Stimulated activated CD8-positive, alpha-beta memory T cell treated with anti-CD3 and anti-CD28 coated beads, Interleukin-15, amount 100 ng/mL, for 24 hours (primary cell): Measurements from ENCODE around the gene QPRT.
"Not testable (repeated sequence)": the region's sequence is repeated elsewhere in the genome, so short reads cannot be mapped to it uniquely, and the experiment has no call there.

Experiments used
- DNase-seq: peaks from one replicate; pipeline ENCODE4 v3.0.0-alpha.2; 2020; ENCODE audit warnings: low read depth

Gene QPRT

DNA sequence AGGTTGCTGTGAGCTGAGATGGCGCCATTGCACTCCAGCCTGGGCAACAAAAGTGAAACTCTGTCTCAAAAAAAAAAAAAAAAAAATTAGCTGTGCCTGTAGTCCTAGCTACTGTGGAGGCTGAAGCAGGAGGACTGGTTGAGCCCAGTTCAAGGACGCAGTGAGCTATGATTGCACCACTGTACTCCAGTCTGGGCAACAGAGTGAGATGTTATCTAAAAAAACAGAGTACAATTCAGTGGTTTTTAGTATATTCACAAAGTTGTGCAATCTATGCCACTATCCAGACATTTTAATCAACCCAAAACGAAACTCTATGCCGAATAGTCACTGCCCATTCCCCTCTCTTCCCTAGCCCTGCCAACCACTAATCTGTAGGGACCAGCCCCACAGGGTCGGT is 41.7 kb downstream of the QPRT start:
- no peak for DNase-seq

DNA sequence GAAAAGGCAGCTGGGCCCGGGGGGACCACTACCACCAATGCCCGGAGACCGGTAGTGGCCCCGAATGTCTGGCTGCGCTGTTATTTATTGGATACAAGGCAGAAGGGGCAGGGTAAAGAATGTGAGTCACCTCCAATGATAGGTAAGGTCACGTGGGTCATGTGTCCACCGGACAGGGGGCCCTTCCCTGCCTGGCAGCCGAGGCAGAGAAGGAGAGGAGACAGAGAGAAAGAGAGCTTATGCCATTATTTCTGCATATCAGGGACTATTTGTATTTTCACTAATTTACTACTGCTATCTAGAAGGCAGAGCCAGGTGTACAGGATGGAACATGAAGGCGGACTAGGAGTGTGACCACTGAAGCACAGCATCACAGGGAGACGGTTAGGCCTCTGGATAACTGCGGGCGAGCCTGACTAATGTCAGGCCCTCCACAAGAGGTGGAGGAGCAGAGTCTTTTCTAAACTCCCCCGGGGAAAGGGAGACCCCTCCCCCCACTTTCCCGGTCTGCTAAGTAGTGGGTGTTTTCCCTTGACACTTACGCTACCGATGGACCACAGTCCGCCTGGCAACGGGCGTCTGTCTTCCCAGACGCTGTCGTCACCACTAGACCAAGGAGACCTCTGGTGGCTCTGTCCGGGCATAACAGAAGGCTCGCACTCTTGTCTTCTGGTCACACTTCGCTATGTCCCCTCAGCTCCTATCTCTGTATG is 42.3 kb downstream of the QPRT start:
- not testable (repeated sequence) for DNase-seq

DNA sequence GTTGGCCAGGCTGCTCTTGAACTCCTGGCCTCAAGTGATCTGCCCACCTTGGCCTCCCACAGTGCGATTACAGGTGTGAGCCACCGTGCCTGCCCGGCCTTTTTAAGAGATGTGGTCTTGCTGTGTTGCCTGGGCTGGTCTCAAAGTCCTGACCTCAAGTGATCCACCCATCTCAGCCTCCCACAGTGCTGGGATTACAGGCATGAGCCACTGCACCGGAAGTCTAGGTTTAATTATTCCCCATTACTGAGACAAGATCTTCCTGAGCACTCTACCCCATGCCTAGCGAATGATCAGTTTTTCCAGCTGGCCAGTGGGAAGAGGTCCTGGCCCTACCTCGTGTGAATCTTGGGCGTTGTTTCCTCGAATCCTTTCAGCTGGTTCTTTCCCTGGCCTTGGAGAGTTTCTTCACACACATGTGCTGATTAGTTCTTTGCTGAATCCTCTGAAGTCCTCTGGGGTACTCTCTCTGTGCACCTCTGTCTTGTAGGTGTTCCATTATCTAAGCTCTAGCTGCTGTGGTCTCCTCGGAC is 47.9 kb downstream of the QPRT start:
- no peak for DNase-seq

DNA sequence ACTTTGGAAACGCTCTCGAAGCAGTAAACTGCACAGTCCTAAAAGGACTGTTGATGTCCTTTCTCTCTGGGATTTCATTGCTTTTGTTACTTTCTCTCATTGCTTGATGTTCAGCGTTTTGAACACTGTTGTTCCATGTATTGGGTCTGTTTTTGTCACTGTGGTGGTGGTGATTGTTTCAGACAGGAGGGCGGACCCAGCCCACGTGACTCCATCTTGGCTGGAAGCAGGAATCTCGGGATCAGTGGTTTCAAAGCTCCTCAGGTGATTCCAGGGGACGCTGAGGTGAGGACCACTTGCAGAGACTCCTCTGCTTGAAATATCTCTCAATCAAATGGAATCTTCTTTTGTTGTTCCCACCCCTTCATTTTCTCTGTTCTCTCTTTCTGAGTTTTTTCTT is 48.5 kb downstream of the QPRT start:
- DNase-seq, result no peak

DNA sequence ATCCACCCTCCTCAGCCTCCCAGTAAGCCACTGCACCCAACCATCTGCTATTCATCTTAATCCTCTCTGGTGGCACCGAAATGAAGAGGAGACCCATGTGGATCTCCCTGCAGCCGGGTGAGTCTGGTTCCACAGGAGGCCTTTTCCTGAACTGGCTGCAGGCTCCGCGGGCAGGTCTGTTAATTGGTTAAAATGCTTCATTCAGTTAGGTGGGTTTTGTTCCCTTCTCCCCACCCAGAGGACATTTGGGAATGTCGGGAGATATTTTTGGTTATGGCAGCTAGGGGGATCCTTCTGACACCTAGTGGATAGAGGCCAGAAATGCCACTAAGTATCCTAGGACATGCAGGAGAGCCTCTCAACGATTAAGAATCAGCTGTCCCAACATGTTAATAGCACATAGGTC is 50.1 kb downstream of the QPRT start:
- no peak for DNase-seq

DNA sequence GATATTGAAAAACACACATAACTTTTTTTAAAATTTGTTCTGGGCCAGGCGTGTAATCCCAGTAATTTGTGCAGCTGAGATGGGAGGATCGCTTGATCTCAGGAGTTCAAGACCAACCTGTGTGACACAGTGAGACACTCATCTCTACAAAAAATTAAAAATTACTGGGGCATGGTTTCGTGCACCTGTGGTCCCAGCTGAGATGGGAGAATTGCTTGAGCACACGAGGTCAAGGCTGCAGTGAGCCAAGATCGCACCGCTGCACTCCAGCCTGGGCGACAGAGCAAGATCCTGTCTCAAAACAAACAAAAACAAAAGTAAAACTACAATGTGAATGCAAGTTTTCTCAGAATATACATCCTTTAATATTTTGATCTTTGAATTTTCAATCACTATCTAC is 51.7 kb downstream of the QPRT start:
- no peak for DNase-seq

DNA sequence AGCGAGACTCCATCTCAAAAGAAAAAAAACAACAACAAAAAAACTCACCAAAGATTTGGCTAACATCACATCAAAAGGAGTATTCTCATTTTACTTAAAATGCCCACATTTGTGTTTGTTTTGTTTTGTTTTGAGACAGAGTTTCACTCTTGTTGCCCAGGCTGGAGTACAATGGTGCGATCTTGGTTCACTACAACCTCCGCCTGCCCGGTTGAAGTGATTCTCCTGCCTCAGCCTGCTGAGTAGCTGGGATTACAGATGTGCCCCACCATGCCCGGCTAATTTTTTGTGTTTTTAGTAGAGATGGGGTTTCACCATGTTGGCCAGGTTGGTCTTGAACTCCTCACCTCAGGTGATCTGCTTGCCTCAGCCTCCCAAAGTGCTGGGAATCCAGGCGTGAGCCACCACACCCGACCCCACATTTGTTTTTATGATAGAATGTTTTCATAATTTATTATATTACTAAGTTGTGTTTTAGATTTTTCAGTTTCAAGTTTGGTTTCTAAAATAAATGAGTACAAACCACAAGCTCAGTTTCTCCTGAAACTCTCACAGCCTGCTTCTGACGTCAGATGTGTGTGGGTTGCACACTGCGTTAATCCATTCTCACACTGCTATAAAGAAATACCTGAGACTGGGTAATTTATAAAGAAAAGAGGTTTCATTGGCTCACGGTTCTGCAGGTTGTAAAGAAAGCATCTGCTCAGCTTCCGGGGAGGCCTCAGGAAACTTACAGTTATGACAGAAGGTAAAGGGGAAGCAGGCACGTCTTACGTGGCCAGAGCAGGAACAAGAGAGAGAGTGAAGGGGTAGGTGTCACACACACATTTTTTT is 53.0 kb downstream of the QPRT start:
- not testable (repeated sequence) for DNase-seq

DNA sequence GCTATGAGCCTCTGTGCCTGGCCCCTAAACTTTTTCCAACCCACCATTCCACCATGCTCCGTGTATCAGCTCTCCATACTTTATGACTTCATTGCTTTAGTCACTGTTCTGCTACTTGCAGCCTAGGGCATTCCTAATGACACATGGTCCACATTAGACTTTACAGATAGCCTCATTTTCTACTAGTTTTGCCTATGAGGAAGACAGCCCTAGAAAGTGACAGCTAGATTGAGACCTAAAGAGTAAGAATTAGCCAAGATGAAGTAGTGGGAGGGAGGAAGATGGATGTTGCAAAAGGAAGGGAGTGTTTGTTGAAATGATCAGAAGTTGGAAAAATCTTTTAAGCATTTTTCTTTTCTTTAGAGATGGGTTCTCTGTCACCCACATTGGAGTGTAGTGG is 55.8 kb downstream of the QPRT start:
- no peak for DNase-seq

DNA sequence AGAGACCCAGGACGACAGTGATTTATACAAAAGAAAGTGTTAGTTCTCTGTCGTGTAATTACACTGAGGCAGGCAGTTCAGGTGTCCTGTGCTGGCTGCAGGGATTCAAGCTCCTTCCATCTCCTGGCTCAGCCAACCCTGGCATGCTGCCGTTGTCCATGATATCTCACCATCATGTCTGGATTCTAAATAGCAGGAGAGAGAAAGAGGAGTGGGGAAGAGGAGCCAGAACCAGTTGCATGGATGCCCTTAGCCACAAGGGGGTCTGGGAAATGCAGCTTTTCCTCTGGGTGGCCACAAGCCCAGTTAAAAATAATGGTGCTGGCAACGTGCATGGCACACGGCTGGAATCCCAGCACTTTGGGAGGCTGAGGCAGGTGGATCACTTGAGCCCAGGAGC is 57.1 kb downstream of the QPRT start:
- no peak for DNase-seq

DNA sequence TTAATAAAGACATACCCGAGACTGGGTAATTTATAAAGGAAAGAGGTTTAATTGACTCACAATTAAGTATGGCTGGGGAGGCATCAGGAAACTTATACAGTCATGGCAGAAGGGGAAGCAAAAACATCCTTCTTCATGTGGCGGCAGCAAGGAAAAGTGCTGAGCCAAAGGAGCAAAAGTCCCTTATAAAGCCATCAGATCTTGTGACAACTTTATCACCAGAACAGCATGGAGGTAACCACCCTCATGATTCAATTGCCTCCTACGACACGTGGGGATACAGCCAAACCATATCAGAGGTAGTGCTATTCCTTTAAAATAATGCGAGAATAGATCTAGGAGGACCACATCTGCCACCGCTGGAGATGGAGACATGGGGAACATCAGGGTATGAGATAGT is 57.8 kb downstream of the QPRT start:
- no peak for DNase-seq

DNA sequence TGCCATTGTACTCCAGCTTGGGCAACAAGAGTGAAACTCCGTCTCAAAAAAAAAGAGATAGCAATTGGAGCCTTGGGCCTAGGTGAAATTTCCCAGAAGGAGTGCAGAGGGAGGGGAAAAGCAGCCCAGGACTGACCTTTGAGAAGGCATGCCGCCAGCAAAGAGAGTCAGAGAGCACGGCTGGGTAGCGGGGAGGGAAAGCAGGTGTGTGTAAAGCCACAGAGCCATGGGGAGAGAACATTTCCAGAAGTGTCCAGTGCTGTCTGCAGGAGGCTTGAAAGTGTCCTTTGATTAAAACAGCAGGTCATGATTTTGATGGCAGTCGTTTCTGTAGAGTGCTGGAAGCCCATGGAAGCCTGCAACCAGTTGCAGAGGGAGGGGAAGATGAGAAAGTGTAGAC is 58.7 kb downstream of the QPRT start:
- DNase-seq, result no peak

DNA sequence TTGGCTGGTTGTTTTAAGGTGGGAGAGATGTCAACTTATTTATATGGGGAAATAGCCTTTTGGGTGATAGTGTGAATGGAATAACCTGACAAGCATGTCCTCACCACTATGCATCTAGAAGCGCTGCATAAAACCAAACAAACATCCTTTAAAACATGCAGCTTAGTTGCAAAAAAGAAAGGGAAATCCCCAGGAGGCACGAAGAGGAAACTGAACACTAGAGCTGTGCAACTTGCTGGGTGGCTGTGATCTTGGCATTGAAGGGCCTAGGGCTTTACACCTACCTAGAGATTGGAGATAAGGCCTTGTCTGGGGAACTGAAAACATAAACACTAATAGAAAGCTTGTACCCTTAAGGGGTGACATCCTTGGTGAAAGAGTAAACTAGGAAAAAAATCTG is 59.5 kb downstream of the QPRT start:
- DNase-seq, result no peak

DNA sequence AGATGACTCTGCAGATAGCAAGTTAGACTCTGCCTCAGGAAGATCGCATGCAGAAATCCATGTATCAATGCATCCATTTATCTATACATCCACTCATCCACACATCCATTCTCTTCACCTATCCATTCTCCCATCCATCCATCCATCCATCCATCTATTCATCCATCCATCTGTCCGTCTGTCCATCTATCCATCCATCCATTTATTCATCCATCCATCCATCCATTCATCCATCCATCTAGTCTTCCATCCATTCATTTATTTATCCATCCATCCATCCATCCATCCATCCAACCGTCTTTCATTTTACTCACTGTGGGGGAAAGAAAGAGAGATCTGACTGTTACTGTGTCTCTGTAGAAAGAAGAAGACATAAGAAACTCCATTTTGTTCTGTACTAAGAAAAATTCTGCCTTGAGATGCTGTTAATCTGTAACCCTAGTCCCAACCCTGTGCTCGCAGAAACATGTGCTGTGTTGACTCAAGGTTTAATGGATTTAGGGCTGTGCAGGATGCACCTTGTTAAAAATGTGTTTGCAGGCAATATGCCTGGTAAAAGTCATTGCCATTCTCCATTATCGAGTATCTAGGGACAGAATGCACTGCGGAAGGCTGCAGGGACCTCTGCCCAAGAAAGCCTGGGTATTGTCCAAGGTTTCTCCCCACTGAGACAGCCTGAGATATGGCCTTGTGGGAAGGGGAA is 61.1 kb downstream of the QPRT start:
- DNase-seq, result not testable (repeated sequence)

DNA sequence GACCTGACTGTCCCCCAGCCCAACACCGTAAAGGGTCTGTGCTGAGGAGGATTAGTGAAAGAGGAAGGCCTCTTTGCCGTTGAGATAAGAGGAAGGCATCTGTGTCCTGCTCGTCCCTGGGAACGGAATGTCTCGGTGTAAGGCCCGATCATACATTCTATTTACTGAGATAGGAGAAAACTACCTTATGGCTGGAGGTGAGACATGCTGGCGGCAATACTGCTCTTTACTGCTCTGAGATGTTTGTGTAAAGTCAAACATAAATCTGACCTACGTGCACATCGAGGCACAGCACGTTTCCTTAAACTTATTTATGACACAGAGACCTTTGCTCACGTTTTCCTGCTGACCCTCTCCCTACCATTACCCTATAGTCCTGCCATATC is 61.6 kb downstream of the QPRT start:
- not testable (repeated sequence) for DNase-seq

DNA sequence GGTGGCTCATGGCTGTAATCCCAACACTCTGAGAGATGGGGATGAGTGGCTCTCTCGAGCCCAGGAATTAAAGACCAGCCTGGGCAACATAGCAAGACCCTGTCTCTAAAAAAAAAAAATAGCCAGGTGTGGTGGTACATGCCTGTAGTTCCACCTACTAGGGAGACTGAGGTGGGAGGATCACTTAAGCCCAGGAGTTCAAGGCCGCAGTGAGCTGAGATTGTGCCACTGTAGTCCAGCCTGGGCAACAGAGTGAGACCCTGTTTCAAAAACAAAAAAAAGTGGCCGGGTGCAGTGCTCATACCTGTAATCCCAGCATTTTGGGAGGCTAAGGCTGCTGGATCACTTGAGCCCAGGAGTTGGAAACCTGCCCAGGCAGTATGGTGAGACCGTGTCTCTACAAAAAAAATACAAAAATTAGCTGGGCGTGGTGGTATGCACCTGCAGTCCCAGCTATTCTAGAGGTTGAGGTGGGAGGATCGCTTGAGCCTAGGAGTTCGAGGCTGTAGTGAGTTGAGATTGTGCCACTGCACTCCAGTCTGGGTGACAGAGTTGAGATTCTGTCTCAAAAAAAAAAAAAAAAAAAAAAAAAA is 63.8 kb downstream of the QPRT start:
- DNase-seq, result no peak

DNA sequence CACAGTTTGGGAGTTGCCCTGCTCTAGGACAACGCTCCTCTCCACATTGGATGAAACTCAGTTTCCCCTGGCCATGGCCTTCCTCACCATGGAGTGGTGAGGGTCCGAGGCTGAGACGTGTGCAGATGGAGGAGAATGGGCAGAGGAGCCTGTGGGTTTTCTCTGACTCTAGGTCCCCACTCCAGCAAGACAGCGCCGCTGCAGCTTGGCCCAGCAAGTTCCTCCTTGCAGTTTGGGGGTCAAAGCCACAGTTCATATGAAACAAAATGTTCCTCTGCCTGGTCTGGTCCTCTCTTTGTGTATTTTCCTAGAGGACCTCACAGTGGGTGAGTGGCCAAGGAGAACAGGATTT is 64.5 kb downstream of the QPRT start:
- no peak for DNase-seq

DNA sequence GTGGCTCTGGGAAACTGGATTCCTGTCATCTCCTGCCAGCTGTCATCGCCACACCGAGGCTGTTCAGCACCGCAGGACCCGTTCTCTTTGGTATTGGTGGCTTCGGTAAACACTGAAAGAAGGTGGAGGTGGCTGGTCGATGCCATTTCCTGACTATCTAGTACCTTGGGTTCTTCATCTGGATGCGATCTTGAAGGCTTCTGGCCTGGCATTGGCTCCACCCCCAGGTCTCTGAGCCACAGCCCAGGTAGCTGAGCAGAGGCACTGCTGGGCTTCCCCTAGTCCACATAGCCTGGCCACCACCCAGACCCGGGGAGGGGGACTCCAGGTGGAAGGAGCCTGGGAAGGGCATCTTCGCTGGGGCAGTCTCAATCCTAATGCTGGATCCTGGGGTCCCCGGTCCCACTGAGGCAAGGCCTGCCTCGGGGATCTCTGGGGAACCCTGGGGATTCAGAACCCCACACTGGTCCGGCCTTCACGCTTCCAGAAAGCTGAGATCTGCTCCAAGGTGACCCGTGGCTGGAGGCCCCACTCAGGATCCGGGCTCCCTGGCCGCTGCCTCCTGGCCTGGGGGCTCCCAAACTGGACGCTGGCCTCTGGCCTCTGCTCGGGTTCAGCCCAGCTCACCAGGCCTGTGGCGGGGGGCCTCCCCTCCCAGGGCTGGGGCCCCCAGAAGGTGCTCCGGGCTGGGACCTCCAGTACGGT is 65.0 kb downstream of the QPRT start:
- DNase-seq, result no peak

DNA sequence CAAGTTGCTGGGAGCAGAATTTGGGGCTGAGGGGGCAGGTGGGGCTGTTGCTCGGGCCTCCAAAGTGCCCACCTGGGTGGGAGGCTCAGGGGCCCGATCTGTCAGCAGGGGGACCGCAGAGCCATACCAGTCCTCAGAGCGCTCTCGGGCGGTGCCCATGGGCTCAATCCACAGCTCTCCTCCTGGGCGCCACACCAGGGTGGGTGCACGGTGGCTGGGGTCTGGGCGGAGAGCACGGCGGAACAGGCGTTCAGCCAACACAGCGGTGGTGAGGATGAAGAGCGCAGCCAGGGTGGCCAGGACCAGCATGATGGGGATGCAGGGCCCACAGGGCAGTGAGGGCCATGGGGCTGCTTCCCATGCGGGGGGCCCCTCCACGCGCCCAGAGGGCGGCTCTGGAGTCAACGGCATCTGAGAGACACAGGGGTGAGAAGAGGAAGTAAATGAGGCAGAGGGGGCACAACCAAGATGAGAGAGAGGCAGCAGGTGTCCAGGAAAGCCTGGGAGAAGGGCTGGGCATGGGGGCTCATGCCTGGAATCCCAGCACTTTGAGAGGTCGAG is 65.6 kb downstream of the QPRT start:
- no peak for DNase-seq

DNA sequence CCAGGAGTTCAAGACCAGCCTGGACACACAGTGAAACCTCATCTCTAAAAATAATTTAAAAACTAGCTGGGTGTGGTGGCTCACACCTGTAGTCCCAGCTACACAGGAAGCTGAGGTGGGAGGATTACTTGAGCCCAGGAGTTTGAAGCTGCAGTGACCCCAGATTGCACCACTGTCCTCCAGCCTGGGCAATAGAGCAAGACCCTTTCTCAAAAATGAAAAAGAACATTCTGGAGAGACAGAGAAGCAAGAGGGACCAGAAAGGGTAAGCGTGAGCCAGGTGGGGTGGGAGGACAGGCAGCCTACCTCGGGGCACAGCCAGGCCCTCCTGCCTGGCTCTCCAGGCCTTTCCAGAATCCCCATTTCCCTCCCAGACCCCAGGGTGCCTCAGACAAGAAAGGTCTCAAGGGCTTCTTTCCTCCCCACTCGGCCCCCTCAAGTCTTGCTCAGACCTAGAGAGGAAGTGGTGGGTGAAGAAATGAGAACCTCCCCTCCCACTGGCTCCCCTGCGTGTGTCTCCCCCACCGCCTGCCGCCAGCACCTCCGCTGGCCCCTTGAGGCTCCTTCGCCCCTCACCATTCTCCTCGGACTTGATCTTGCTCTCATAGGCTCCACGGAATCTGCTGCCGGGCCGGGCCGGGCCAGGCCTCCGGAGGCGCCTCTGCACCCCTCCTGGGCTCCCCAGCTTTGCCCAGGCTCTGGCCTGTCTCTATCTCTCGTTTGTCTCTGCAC is 66.3 kb downstream of the QPRT start:
- DNase-seq, result no peak

DNA sequence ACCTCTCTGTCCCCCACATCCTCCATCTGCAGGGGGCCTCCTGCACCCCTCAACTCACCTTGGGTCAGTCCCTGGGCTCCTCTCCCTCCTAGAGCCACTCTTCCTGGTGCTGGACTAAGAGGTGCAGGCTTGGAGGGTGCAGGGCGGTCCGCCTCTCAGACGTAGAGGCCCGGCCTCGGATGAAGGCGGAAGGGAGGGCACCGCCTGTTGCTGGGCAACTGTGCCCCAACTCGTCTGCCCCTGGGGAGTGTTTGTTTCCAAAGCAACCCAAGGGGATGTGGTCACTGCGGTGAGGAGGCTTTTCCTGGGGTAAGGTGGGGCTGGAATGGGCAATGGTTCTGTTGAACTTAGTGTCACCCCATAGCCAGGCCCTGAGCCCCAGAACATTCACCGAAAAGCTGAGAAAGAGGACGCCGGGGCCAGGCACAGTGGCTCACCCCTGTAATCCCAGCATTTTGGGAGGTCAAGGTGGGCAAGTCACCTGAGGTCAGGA is 66.9 kb downstream of the QPRT start, which contains the start of gene C16orf54:
Gene C16orf54 (minus strand): TSS at position 138 of the 493 bp plus-strand sequence. CDS start 1,039 bp downstream, outside the sequence.
- peak; percentile 59 for DNase-seq
